RWPE2 (cell line): Measurements from ENCODE around the gene RCOR1.

ENCODE experiments used
- ATAC-seq: fragments of 200-7000 bp; cut with Tn5 transposase; 3 replicates; pipeline ENCODE4 v1.9.1; 2021; ENCODE audit warnings: low read depth
- DNase-seq: peaks from one replicate; pipeline ENCODE4 v3.0.0-alpha.2; 2020; ENCODE audit warnings: low spot score
- H3K27ac ChIP-seq: fragments of 450-650 bp; 2 replicates; pipeline ENCODE4 v1.5.1; 2017; ENCODE audit warnings: mild to moderate bottlenecking; ENCODE audit not compliant: poor library complexity, severe bottlenecking
- H3K27me3 ChIP-seq: fragments of 250-450 bp; sonication (Bioruptor Pico); 2 replicates; pipeline ENCODE4 v1.5.1; 2021; ENCODE audit warnings: mild to moderate bottlenecking, moderate library complexity; ENCODE audit not compliant: insufficient read depth, poor library complexity, severe bottlenecking
- H3K36me3 ChIP-seq: fragments of 250-450 bp; sonication (Bioruptor Pico); 2 replicates; pipeline ENCODE4 v1.5.1; 2020; ENCODE audit warnings: low read depth, mild to moderate bottlenecking, moderate library complexity
- H3K4me1 ChIP-seq: fragments of 250-450 bp; sonication (Bioruptor Pico); 2 replicates; pipeline ENCODE4 v1.5.1; 2021; ENCODE audit warnings: mild to moderate bottlenecking, moderate library complexity; ENCODE audit not compliant: insufficient read depth, poor library complexity, severe bottlenecking
- H3K4me3 ChIP-seq: fragments of 250-450 bp; sonication (Bioruptor Pico); 2 replicates; pipeline ENCODE4 v1.5.1; 2021; ENCODE audit warnings: mild to moderate bottlenecking, moderate library complexity; ENCODE audit not compliant: severe bottlenecking
- H3K9me3 ChIP-seq: fragments of 250-450 bp; sonication (Bioruptor Pico); 2 replicates; pipeline ENCODE4 v1.5.1; 2021; ENCODE audit warnings: mild to moderate bottlenecking, moderate library complexity; ENCODE audit not compliant: severe bottlenecking
- CTCF ChIP-seq: fragments of 450-650 bp; IDR thresholded peaks from one replicate; pipeline ENCODE4 v1.5.1; 2017; ENCODE audit warnings: mild to moderate bottlenecking, moderate library complexity; ENCODE audit not compliant: poor library complexity, severe bottlenecking

The RCOR1 gene

DNA sequence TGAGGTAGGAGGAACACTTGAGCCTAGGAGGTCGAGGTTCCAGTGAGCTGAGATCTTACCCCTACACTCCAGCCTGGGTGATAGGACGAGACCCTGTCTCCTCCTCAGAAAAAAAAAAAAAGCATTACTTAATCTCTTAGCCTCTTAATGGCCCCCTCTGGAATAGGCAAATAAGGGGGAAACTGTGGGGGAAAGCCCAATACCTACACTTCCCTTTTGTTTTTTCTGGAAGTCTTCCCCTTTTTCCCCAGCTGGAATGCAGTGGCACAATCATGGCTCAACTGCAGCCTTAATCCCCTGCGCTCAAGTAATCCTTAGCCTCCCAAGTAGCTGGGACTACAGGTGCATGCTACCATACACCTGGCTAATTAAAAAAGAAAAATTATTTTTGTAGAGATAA is 32.2 kb downstream of the RCOR1 start:
- Histone ChIP-seq H3K4me3 (no peak overlapping the region), H3K27ac (no peak overlapping the region), H3K36me3 (peaks cover 15% of the 10 kb centered on the region; the same call in 1 of the 2 replicates), H3K9me3 (no peaks in the 10 kb centered on the region), H3K4me1 (peaks cover 6% of the 10 kb centered on the region), H3K27me3 (no peaks in the 10 kb centered on the region)
- ATAC-seq: no peak
- TF ChIP-seq CTCF: no peak
- DNase-seq: no peak

GRCh38 chr14:102625564-102626296 is 33.3 kb downstream of the RCOR1 start:
- H3K36me3 ChIP-seq: peaks cover 6% of the 10 kb centered on the region
- no peak for DNase-seq

DNA sequence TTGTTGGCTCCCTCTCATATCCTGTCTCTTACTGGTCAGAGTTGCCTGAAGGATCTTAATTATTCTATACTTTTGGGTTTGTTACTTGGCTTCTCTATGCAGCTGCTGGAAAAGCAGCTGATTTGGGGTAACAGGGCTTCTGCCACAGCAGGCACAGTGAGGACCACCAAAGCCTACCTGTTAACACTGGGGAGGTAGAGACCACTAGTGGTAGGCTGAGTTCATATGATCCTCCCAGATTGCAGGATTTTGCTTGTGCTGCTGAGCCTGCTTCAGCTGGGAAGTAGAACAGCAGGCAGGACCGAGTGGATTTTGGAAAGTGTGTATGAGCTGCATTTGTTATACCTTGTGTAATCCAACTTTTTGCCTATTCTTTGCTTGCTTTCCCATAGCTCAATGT is 34.1 kb downstream of the RCOR1 start:
- Histone ChIP-seq H3K4me3 (no peak overlapping the region), H3K27ac (no peak overlapping the region), H3K4me1 (peaks cover 9% of the 10 kb centered on the region), H3K27me3 (no peaks in the 10 kb centered on the region), H3K9me3 (no peaks in the 10 kb centered on the region), H3K36me3 (peaks cover 6% of the 10 kb centered on the region)
- peak; percentile 7 for TF ChIP-seq CTCF
- ATAC-seq (no peak), DNase-seq (no peak)

More at GRCh38 chr14:102625564-102626296, 33.3 kb downstream of the RCOR1 start:
- H3K27me3 ChIP-seq: no peaks in the 10 kb centered on the region
- no peak for TF ChIP-seq CTCF
- H3K4me1 ChIP-seq: peaks cover 9% of the 10 kb centered on the region
- H3K4me3 ChIP-seq: no peak overlapping the region
- ATAC-seq: no peak
- H3K9me3 ChIP-seq: no peaks in the 10 kb centered on the region
- H3K27ac ChIP-seq: no peak overlapping the region

DNA sequence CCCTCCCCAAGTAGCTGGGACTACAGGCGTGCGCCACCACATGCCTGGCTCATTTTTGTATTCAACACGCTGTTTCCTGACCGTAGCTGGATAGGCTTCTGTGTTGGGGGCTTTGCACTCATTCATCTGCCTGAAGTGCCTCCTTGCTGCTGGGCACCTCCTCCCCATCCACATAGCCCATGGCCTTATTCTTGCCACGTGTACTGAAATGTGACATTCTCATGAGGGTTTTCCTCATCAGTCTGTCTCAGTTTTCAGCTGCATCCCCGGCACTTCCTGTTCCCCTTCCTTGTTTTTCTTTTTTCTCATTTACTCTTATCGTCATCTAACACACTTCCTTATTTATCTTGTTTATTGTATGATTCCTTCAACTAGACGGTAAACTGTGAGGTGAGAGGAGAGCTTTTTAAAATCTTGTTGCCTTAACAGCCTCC is 36.6 kb downstream of the RCOR1 start:
- ATAC-seq: no peak
- no peaks in the 10 kb centered on the region for H3K9me3 ChIP-seq
- no peak for DNase-seq
- no peaks in the 10 kb centered on the region for H3K27me3 ChIP-seq
- H3K27ac ChIP-seq: no peak overlapping the region
- H3K4me3 ChIP-seq: no peak overlapping the region
- peaks cover 9% of the 10 kb centered on the region for H3K4me1 ChIP-seq
- TF ChIP-seq CTCF: no peak
- H3K36me3 ChIP-seq: peaks cover 15% of the 10 kb centered on the region

- Histone ChIP-seq H3K9me3 (no peaks in the 10 kb centered on the region), H3K4me3 (no peak overlapping the region), H3K27me3 (no peaks in the 10 kb centered on the region), H3K4me1 (peaks cover 9% of the 10 kb centered on the region), H3K27ac (no peak overlapping the region), H3K36me3 (peaks cover 18% of the 10 kb centered on the region)
- no peak for ATAC-seq
- no peak for TF ChIP-seq CTCF
- DNase-seq: no peak
Observed at GRCh38 chr14:102629808-102630350, 37.4 kb downstream of the RCOR1 start.
